Myocyte (in vitro differentiated cells): ENCODE measurements around the gene CALML3. TPM values are rescaled to one million over a fixed set of nuclear protein-coding genes. Genes with fewer than 3 reads are reported as not detected.
A peak's percentile ranks its signal among the peaks of the same experiment; 100 is the strongest.

Experiments
- DNase-seq: peaks from one replicate; pipeline ENCODE4 v3.0.0-alpha.2; 2012; ENCODE audit warnings: low read depth
- total RNA-seq: library from RNA; depleted of rRNA; stranded (reverse); fragments of >200 nt; gene quantifications from 2 replicates; pipeline ENCODE4 v1.2.3, GENCODE V29; 2014

CALML3 gene
- total RNA-seq, 1 donor from 2014 or later: not detected

DNA sequence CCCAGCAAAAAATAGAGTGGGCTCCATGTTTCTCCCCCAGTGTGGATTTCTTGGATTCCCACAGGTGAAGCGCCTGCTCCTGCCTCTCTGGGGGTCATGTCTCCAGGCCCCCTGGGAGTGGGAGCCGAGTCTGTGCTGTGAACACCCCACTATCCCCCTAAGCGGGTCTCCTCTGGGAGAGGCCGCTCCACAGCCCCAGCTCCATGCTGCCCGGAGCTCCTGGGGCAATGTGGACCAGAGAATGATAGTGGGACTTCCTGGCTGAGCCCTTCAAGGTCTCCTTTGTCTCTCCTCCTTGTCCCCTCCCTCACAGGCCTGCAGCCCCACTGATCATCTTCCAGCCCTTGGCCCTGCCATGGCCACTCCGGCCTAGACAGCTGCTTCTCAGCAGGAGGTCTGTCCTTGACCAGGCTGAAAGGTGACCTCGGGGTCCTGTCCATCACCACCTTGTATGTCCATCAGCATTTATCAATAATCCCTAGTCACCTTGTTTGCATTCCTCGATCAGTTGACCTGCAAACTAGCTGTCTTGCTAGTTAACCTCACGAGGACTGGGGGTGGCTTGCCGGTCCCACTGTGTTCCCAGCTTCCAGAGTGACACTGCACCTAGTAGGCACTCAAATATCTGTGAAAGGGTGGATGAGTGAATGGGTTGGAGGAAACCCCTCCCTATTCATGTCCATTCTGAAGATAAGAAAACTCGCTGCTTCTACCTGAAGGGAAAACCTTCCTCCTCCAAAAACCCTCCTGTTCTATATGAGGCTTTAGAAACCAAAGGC is 776 bp upstream of the CALML3 start:
- DNase-seq: no peak

DNA sequence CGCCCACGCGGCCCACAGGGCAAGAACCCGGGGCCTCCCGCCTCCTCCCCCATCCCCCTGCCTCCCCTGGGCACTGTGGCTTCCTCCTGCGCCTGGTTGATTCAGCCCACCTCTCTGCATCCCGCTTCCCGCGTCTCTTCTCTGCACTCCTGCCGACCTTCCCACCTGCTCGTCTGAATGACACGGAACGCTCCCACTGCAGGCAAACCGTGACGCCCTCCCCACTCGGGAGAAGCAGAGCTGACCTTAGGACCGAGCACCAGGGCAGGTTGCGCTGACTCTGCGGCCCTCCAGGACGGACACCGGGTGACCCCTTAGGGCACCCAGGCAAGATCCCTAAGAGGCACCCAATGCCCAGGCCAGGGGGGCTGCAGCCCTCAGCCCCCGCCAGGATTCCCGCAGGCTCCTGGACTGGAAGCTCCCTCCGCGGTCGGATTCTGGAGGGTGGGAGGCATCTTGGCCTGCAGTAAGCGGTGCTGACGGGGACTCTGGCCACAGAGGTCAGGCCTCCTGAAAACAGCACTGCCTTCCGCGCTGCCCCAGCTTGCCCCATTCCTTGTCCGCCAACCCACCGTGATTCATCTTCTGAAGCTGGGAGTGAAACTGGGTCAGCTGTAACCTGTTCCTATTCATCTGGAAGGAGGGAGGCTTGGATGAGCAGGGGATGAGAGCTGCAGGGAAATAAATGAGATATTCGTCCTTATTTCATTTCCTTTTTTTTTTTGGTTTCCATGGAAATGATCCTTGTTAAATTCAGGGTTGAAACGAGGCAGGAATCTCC is 990 bp downstream of the CALML3 start:
- DNase-seq: no peak

DNA sequence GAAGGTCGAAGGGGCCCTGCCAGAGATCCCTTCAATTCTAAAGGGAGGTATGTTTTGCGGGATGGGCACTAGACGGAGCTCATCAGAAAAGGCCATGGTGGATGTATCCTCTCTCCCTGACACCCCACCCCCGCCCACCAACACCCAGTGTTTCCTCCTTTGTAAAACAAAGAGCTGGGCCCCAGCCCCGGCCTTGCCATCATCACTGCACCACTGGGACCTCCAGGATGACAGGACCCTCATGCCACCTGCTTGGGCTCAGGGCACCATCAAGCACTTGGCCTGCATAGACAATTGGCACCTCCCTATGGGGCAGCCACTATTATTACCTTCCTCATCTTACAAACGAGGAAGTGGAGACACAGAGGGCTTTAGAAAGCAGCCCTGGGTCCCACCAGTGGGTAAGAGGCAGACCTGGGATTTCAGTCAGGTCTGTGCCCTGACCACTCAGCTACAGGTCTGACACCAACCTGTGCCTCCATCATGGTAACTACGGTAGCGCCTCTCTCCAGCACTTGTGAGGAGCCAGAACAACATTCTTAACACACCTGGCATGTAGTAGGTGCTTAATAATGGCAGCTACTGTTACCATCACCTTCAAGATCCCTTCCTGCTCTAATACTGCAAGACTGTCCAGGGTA is 2.0 kb downstream of the CALML3 start:
- no peak for DNase-seq

DNA sequence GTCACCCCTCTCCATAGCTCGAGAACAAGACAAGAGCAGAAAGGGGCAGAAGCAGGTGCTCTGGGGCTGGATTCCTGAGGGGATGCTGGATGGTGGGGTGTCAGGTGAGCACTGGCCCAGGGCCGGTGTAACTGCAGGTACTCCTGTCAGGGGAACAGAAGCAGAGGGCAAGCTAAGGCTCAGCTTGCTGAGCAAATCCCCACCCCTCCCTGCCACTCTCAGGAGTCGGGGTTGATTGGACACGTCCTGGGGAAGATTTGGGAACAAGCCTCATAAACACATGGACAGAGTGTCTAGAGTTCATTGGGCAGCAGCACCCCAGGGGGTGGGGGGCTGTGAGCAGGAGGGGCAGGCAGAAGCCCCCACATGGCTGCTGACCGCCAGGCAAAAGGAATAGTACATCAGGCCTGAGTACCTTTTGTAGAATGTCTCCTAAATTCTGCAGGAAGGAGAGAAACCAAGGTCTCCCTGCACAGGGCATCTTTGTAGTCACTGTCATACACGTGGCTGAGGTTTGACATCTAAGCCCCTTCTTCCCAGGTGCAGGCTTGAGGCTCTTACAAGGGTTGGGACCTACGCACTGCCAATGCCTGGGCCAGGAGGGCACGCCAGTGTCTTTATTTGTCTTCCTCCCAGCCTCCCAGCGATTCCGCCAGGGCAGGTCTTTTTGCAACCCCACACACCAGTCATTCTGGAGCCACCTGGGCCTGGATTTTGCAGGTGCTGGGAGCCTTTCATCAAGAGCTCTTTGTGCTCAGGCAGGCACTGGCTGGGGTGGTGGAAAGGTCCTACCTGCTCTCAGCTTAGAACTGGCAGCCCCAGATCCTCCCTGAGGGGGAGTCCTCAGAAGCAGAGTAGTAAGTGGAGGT is 2.8 kb downstream of the CALML3 start:
- no peak for DNase-seq

DNA sequence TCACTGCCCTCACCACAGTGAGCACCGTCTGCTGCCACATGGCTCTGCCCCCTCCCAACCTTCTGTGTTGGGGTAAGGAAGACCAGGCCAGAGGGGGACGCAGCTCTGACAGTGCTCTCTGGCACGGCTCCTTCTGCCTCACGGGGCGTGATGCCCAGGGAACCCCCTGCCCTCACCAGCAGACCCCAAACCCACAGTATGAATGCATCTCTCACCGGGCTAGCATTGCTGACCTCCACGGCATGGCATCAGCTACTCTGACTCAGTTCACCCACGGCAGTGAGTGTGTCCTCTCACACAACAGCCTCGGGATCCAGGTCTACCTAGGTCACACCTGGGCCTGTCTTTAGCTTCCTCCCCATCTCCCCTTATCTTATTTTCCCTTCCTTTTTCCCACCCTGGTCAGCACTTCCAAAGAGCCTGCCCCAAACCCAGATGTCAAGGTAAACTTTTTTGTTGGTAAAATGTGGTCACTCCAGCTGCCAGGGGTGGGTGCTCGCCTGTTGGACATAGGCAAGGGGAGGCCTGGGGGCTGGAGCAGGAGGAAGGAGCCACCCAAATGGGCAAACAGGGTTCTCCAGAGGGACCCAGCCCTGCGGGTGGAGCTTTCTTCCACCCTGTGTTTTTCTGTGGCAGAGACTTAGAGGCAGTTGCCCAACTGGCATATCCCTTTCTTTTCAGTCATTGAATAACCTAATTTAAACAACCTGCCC is 4.4 kb downstream of the CALML3 start:
- no peak for DNase-seq

DNA sequence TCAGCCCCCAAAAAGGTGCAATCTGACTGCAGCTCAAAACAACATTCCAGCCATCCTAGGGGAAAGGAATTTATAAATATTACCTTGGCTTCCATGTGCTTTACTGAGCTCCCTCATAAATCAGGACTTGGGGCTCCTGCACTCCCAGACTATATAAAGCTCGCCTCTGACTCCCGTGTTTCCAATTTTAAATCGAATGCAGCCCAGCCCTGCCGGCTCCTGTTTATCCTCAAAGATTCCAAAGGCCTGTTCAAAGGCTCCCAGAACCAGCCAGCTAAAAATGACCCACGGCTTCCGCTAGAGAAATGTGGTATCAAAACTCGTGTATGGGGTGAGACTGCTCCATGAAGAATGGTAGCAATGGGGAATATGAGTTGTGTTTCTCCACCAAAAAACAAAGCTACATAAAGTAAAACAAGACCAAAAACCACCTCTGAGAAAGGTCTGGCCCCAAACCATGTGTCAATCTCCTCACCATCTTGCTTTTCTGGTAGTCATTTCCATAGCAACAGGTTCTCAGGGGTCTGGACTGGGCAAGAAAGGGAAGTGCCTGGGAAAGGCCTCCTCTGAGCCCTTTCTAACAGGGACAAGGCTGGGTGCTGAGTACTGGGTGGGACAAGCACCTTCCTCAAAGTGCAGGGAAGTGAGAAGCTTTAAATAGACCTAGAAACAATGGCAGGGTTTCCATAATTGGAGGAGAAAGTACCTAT is 5.1 kb downstream of the CALML3 start:
- peak; percentile 17 for DNase-seq

DNA sequence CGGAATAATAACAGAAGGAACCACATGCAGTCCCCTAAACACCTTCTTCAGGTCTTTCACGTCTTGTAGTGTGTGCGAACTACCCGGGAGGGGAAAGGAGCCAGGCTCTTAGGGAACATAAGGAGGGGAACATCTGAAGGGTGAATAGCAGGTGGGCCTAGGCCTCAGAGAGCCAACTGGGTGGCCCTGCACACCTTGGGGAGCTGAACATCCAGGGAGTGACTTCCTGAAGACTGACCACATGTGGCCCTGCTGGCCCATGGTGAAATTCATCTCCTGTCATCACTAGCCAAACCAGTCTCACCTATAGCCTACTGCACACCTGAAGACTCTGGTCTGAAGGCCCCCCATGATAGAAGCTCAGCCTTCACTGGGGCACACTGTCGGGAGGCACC is 5.6 kb downstream of the CALML3 start:
- no peak for DNase-seq

DNA sequence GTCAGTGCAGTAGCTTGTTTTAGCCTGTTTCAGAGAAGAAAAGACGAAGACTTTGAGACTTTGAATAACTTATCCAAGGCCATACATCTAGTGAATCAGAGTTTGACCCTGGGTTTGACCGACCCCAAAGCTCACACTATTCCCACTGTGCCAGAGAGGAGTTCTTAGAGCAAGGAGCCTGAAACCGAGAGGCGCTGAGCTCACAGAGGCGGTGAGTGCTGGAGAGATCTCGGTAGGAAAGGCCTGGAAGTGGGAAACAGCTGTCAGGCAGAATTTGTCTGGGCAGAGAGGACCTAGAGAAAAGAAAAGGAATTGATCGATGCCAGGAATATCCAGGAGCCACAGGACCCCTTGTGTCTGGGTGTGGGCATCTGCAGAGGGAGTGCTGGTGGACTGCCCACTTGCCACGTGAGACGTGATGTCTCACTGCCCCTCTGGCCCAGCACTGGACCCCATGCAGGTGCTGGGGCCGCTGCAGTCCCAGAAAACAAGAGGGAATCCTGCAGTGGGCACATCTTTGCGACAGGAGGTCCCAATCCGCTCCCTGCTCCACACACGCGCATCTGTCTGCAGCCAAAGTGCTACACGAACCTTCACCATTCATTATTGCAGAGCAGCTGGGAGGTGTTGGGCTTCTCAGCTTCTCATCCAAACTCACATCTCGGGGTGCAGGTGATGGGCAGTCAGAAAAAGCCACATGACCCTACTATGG is 6.2 kb downstream of the CALML3 start:
- DNase-seq: no peak

DNA sequence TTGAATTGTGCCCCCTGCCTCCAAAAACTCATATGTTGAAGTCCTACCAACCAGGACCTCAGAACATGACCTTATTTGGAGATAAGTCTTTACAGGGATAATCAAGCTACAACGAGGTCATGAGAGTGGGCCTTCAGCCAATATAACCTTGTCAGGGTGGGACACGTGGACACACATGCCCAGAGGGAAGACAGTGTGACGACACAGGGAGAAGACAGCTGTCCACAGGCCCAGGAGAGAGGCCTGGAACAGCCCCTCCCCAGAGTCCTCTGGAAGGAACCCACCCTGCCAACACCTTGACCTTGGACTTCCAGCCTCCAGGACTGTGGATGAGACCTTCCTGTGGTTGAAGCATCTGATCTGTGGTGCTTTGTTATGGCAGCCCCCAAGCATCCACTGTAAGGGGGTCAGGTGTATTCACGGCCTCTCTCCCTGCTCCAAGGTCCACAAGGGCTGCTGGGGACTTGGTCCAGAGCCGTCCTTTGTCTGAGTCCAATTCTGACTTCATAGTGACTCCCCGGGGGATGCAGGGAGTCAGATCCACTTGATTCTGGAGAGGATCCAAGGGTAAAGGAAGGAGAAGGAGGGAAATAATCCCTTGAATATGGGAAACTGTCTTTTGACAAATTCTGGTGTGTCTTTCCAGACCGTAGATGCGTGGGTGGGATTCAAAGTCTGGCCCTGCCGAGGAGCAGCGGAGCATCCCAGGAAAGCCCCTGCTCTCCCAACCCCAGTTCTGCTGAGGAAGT is 7.0 kb downstream of the CALML3 start:
- DNase-seq: no peak

DNA sequence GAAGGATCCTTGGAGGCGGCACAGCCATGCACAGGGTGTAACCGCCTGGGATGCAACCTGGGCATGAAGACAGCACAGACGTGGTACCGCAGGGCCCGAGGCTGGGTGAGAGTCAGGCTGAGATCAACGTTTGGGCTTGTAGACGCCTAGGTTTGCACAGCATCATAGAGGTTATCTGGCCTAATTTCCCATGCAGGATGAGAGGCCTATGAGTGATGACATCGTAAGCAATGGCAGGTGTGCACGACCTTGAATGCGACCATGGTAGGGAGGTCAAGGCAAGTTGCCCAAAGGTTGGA is 7.5 kb downstream of the CALML3 start:
- DNase-seq: no peak

DNA sequence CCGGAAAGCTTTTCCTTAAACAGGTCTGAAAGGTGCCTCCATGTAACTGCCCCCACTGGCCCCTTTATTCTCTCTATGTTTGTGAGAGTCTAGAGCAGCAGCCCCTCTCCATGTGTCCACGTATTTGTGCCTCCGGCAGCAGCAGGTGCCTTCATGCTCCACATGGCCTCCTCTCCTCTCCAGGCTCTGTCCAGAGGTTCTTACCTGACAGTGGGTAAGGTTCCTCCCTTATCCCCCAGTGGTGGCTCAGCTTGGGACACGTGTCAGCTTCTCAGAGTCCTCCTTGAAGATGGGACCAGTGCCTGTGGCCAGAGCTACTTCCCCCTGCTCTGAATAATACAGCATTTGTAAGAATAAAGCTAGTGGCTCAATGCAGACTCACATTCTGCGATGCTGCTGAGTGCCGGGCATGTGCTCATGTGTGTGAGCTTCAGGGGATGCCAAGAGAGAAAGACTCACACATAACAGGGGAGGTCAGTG is 7.9 kb downstream of the CALML3 start:
- DNase-seq: no peak

DNA sequence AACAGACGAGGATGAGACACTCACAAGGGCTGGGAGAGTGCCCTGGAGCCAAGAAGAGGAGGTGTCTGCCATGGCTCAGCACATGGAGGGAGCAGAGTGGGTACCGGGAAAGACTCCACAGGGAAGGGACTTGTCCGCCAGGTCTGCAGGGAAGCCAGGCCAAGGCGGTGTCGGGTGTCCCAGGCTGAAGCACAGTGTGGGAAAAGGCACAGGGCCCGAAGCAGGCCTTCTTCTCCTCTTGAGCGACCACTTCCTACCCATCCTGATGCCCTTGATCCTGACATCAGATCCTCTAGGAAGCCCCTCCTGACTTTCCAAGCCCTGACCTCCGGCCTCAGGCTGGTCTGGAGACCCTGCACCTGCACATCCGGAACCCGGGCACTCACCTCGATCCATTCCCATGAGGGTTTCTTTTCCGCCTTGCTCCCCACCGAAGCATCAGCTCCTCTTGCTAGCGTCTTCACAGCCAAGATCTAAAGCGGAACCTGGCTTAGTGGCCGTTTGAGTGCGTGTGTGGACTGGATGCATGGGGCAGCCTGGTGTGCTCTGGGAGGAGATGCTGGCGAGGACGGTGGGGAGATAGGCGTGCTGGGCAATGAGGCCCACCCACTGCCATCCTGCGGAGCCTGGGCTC is 8.5 kb downstream of the CALML3 start:
- no peak for DNase-seq

DNA sequence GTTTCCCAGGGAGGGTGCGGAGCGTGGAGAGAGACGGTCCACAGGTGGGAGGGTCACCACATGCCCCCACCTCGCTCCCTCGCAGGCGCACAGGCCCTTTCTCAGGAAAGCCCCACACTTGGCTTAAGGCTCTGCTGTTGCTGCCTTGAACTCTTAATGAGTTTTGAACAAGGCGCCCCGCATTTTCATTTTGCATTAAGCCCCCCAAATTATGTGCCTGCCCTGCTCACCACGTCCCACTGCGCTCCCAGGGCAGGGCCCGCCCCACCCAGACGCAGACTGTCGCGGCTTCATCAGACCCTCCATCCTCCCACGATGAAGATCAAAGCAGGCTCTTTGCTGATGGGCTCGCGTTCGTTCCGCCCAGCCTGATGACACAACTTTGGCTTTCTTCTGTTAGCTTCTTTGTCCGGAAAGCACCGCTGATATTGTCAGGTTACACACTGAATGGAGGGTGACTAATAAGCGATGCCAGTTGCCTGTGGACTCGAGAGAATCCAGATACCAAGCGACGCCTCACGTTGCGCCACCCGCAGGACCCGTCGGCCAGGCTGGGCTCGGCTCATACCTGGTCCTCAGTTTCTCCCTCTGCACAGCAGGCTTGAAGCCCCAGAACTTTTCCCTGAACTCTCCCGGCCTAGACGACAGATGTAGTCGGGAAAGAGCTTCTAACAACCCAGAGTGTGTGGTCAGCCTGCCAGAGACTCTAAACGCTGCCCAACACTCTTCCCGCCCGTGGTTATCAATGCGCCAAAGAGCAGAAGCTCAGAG is 9.5 kb downstream of the CALML3 start:
- peak; percentile 26 for DNase-seq

DNA sequence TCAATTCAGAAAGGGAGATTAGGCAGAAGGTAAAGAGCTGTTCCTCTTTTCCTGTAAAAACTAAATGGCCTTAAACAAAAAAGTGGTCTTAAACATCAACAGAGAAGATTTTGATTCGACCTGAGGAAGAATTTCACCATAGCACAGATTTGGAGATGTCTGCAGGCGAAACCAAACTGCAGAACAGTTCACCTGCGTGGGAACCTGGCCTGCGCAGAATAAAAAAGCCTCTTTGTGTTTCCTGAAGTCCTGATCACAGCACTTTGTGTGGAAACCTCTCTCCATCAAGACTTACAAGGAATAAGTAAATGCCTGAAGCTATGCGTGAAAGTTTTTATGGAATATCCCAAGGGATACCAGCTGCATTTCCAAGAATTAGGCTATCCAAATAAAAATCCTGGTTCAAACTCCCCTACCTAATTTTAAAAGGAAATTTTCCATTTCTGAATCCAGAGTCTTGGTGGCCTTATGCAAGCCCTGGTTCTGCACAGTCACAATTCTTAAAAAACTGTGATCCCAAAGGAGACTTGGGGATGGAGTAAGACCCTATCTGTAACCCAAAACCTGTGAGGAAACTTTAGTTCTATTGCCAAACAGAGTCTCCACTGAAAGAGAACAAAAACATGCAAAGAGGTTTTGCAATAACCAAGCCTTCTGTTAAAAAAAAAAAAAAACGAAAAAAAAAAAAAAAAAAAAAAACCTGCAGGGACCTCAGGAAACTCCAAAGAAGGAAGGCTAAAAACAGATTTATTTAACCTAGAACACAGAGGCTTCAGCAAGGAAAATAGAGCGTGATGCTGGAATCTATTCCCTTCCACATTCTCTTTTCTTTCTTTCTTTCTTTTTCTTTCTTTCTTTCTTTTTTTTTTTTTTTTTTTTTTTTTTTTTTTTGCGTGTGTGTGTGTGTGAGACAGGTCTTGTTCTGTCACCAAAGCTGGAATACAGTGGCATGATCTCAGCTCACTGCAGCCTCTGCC is 10.4 kb downstream of the CALML3 start:
- DNase-seq: peak; percentile 40

DNA sequence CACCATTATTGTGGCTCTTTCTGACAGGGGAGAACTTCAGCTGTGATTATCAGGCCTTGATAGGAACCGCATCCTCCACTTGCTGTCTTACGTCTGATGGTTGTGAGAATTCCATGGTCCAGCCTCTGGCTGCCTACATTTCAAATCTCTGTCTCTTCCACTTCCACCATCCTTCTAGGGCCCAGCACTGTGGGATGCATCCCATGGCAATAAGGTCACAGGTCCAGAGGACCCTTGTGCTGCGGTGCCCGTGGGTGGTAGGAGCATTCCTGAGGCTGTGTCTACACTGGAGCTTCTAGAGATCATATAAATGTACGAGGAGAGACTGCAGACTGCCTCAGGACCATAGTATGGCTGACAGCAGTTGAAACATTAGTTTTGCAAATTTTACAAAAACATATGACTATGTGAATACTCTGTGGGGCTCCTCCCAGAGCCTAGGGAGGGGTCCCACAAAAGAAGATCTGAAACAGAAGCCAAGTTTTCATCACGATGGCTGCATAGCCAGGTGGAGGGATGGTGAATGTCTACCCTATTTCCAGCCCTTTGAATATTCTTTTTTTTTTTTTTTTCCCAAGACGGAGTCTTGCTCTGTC is 11.8 kb downstream of the CALML3 start:
- DNase-seq: no peak

DNA sequence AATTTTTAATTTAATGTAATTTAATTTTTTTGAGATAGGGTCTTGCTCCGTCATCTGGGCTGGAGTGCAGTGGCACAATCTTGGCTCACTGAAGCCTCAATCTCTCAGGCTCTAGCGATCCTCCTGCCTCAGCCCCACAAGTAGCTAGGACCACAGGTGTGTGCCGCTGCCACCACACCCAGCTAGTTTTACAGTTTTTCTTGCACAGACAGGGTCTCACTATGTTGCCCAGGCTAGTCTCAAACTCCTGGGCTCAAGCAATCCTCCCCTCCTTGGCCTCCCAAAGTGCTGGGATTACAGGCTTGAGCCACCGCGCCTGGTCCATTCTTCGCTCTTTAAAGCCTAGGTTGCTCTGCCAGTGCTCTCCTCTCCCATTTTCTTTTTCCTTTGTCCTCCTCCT is 12.9 kb downstream of the CALML3 start:
- DNase-seq: no peak
